ENCODE data around the gene CRABP2. TPM values are rescaled to one million over a fixed set of nuclear protein-coding genes. Genes with fewer than 3 reads are reported as not detected.

CRABP2 gene
- total and polyA plus RNA-seq, 2 of the 13 experiments (the other 11 are each of a cell fraction or from before 2014, with no cell fraction given) = 0.40 to 0.60 TPM

DNA sequence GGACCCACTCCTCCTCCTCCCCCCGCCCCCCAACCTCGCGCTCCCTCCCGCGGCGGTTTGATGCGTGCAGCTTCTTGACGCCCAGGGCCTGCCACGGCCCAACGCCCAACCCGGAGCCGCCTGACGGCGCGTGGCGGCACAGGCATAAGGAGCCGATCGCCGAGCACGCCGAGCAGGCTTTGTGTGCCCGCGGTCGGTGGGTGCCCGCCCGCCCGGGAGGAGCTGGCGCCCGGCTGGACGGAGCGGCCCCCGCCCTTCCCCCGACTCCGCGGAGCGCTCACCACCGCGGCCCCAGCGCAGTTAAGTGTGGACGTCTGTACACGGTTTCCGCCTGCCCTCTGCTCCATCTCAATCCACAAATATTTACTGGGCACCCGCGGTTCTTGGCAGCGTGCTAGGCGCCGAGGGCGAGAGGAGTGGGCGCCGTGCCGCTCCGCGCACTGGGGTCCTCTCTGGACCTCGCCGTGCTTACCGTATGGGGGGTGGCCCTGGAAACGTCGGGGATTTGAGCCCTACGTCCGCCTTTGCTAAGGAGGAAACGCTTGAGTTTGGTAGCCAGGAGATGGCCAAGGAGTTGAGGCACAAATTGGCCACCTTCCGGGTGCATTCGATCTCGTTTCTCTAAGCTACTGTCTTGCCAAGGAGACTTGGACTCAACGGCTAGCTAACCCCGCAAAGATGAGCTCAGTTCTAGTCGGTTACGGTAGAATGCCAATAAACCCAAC lies 46.5 kb upstream of the CRABP2 start (continued):
- TF ChIP-seq JDP2 (CRISPR knock-in tag; IDR thresholded peaks at IDR 0.05; ENCODE audit: borderline replicate concordance) (no peak), ZNF629 (CRISPR knock-in tag; conservative IDR thresholded peaks at IDR 0.05) (no peak), PHF20 (CRISPR knock-in tag; IDR thresholded peaks at IDR 0.05) (0 out of 2 replicates have a peak, but pooled peaks have one; percentile 32), HNRNPUL1 (IDR thresholded peaks at IDR 0.05; ENCODE audit: low read depth, low read length) (no peak), ZNF329 (CRISPR knock-in tag; IDR thresholded peaks at IDR 0.05; ENCODE audit: low read depth) (0 out of 2 replicates have a peak, but pooled peaks have one; percentile 53), SOX13 (IDR thresholded peaks at IDR 0.05) (no peak), SOX13 (CRISPR knock-in tag; conservative IDR thresholded peaks at IDR 0.05 in 1 of 2, IDR thresholded peaks at IDR 0.05 in 1 of 2) (peak in 1 of 2 experiments; percentile 56; a peak in 2 of 4 replicates), ZNF709 (CRISPR knock-in tag; IDR thresholded peaks at IDR 0.05) (peak; percentile 72; the same call in 1 of the 2 replicates), ZNF331 (CRISPR knock-in tag; IDR thresholded peaks at IDR 0.05) (peak; percentile 71), MTA1 (CRISPR knock-in tag; IDR thresholded peaks at IDR 0.05; ENCODE audit: borderline replicate concordance) (peak; percentile 51; the same call in 1 of the 2 replicates), RARA (CRISPR knock-in tag; IDR thresholded peaks at IDR 0.05) (0 out of 2 replicates have a peak, but pooled peaks have one; percentile 28), LCORL (IDR thresholded peaks at IDR 0.05) (no peak), LCORL (CRISPR knock-in tag; IDR thresholded peaks at IDR 0.05) (0 out of 2 replicates have a peak, but pooled peaks have one; percentile 12), ARHGAP35 (CRISPR knock-in tag; IDR thresholded peaks at IDR 0.05; ENCODE audit: borderline replicate concordance) (0 out of 2 replicates have a peak, but pooled peaks have one; percentile 86), EP300 (IDR thresholded peaks at IDR 0.05; ENCODE audit: low read depth in 2 of 2, low read length in 2 of 2) (peak in 1 of 2 experiments; percentile 28; a peak in 2 of 4 replicates), EP300 (CRISPR knock-in tag; IDR thresholded peaks at IDR 0.05; ENCODE audit: borderline replicate concordance) (0 out of 2 replicates have a peak, but pooled peaks have one; percentile 30), JUNB (CRISPR knock-in tag; IDR thresholded peaks at IDR 0.05; ENCODE audit: borderline replicate concordance) (peak; percentile 51; the same call in 1 of the 2 replicates)
- TF ChIP-seq, protein P1, sequence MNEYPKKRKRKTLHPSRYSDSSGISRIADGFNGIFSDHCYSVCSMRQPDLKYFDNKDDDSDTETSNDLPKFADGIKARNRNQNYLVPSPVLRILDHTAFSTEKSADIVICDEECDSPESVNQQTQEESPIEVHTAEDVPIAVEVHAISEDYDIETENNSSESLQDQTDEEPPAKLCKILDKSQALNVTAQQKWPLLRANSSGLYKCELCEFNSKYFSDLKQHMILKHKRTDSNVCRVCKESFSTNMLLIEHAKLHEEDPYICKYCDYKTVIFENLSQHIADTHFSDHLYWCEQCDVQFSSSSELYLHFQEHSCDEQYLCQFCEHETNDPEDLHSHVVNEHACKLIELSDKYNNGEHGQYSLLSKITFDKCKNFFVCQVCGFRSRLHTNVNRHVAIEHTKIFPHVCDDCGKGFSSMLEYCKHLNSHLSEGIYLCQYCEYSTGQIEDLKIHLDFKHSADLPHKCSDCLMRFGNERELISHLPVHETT (CRISPR knock-in tag; conservative IDR thresholded peaks at IDR 0.05) = peak; percentile 39; the same call in 1 of the 2 replicates
- TF ChIP-seq, protein P2, sequence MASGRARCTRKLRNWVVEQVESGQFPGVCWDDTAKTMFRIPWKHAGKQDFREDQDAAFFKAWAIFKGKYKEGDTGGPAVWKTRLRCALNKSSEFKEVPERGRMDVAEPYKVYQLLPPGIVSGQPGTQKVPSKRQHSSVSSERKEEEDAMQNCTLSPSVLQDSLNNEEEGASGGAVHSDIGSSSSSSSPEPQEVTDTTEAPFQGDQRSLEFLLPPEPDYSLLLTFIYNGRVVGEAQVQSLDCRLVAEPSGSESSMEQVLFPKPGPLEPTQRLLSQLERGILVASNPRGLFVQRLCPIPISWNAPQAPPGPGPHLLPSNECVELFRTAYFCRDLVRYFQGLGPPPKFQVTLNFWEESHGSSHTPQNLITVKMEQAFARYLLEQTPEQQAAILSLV (CRISPR knock-in tag; IDR thresholded peaks at IDR 0.05; ENCODE audit: borderline replicate concordance) = no peak; the same call in 1 of the 2 replicates
- TF ChIP-seq, protein P3, sequence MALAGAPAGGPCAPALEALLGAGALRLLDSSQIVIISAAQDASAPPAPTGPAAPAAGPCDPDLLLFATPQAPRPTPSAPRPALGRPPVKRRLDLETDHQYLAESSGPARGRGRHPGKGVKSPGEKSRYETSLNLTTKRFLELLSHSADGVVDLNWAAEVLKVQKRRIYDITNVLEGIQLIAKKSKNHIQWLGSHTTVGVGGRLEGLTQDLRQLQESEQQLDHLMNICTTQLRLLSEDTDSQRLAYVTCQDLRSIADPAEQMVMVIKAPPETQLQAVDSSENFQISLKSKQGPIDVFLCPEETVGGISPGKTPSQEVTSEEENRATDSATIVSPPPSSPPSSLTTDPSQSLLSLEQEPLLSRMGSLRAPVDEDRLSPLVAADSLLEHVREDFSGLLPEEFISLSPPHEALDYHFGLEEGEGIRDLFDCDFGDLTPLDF (CRISPR knock-in tag; IDR thresholded peaks at IDR 0.05) = peak; percentile 69; the same call in 1 of the 2 replicates
- TF ChIP-seq, protein P4, sequence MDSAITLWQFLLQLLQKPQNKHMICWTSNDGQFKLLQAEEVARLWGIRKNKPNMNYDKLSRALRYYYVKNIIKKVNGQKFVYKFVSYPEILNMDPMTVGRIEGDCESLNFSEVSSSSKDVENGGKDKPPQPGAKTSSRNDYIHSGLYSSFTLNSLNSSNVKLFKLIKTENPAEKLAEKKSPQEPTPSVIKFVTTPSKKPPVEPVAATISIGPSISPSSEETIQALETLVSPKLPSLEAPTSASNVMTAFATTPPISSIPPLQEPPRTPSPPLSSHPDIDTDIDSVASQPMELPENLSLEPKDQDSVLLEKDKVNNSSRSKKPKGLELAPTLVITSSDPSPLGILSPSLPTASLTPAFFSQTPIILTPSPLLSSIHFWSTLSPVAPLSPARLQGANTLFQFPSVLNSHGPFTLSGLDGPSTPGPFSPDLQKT (CRISPR knock-in tag; IDR thresholded peaks at IDR 0.05; ENCODE audit: borderline replicate concordance) = 0 out of 2 replicates have a peak, but pooled peaks have one; percentile 45
- TF ChIP-seq, protein P5, sequence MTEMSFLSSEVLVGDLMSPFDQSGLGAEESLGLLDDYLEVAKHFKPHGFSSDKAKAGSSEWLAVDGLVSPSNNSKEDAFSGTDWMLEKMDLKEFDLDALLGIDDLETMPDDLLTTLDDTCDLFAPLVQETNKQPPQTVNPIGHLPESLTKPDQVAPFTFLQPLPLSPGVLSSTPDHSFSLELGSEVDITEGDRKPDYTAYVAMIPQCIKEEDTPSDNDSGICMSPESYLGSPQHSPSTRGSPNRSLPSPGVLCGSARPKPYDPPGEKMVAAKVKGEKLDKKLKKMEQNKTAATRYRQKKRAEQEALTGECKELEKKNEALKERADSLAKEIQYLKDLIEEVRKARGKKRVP (CRISPR knock-in tag; IDR thresholded peaks at IDR 0.05) = 0 out of 4 replicates have a peak, but pooled peaks of 1 of the 2 experiments have one; percentile 44
